HL-60 (cell line): ENCODE measurements around the gene EGFR.

Experiments
- GABPA ChIP-seq: IDR thresholded peaks from 2 replicates; pipeline ENCODE4 v1.6.1; 2012; ENCODE audit warnings: low read depth
- REST ChIP-seq: IDR thresholded peaks from 2 replicates; pipeline ENCODE4 v1.6.1; 2012; ENCODE audit warnings: low read depth; ENCODE audit not compliant: insufficient replicate concordance
- SPI1 ChIP-seq: IDR thresholded peaks from 2 replicates; pipeline ENCODE4 v1.6.1; 2012; ENCODE audit warnings: low read depth, mild to moderate bottlenecking, borderline replicate concordance
- TF ChIP-seq, protein P1 (sequence below): IDR thresholded peaks from one replicate; pipeline ENCODE4 v1.5.1; 2011; ENCODE audit warnings: low read length, control low read depth, inconsistent platforms; ENCODE audit not compliant: insufficient read depth

- TF ChIP-seq SPI1 (no peak), GABPA (no peak), REST (no peak)
- TF ChIP-seq, protein P1, sequence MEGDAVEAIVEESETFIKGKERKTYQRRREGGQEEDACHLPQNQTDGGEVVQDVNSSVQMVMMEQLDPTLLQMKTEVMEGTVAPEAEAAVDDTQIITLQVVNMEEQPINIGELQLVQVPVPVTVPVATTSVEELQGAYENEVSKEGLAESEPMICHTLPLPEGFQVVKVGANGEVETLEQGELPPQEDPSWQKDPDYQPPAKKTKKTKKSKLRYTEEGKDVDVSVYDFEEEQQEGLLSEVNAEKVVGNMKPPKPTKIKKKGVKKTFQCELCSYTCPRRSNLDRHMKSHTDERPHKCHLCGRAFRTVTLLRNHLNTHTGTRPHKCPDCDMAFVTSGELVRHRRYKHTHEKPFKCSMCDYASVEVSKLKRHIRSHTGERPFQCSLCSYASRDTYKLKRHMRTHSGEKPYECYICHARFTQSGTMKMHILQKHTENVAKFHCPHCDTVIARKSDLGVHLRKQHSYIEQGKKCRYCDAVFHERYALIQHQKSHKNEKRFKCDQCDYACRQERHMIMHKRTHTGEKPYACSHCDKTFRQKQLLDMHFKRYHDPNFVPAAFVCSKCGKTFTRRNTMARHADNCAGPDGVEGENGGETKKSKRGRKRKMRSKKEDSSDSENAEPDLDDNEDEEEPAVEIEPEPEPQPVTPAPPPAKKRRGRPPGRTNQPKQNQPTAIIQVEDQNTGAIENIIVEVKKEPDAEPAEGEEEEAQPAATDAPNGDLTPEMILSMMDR, result no peak
Observed at GRCh38 chr7:55240418-55241142, 221.8 kb downstream of the EGFR start.
